Nephron progenitor cell (in vitro differentiated cells): ENCODE results near the gene RGS11.

Experiments
- DNase-seq: peaks from one replicate; pipeline ENCODE4 v3.0.0; 2021
- H3K27ac Mint-ChIP-seq: 2 replicates; pipeline ENCODE4 v1.8.0; 2021; ENCODE audit warnings: mild to moderate bottlenecking, moderate library complexity, mixed read lengths
- H3K27me3 Mint-ChIP-seq: 2 replicates; pipeline ENCODE4 v1.8.0; 2021; ENCODE audit warnings: mild to moderate bottlenecking, low read depth, mixed read lengths; ENCODE audit not compliant: poor library complexity
- H3K36me3 Mint-ChIP-seq: 2 replicates; pipeline ENCODE4 v1.8.0; 2021; ENCODE audit warnings: low read depth, mixed read lengths
- H3K4me1 Mint-ChIP-seq: 2 replicates; pipeline ENCODE4 v1.8.0; 2021; ENCODE audit warnings: mixed read lengths
- H3K4me3 Mint-ChIP-seq: 2 replicates; pipeline ENCODE4 v1.8.0; 2021; ENCODE audit warnings: mild to moderate bottlenecking, moderate library complexity, mixed read lengths
- H3K9me3 Mint-ChIP-seq: 2 replicates; pipeline ENCODE4 v1.8.0; 2021; ENCODE audit warnings: mild to moderate bottlenecking, moderate library complexity, mixed read lengths
- CTCF ChIP-seq: fragments of 200-600 bp; sonication (generic); IDR thresholded peaks from 2 replicates; pipeline ENCODE4 v1.5.0; 2021; ENCODE audit warnings: antibody characterized with exemption

RGS11 gene

GRCh38 chr16:229731-230281 lies 45.9 kb downstream of the RGS11 start:
- Mint-ChIP-seq H3K4me1 (peaks cover 42% of the 10 kb centered on the region), H3K4me3 (peak overlapping the region; percentile 96), H3K27ac (peak overlapping the region; percentile 43), H3K27me3 (no peaks in the 10 kb centered on the region), H3K36me3 (peaks cover 31% of the 10 kb centered on the region), H3K9me3 (no peaks in the 10 kb centered on the region)
- no peak for DNase-seq
- TF ChIP-seq CTCF: no peak

GRCh38 chr16:228852-229730 lies 46.7 kb downstream of the RGS11 start, which contains the start of gene LUC7L:
TSS of gene LUC7L (minus strand) at chr16:229449. CDS start at chr16:229339, 110 bp downstream.
- TF ChIP-seq CTCF: no peak
- peaks cover 38% of the 10 kb centered on the region for H3K4me1 Mint-ChIP-seq
- DNase-seq: peak; percentile 90

GRCh38 chr16:228151-228851 lies 47.4 kb downstream of the RGS11 start:
- peaks cover 37% of the 10 kb centered on the region for H3K36me3 Mint-ChIP-seq
- H3K4me1 Mint-ChIP-seq: peaks cover 37% of the 10 kb centered on the region
- no peaks in the 10 kb centered on the region for H3K27me3 Mint-ChIP-seq
- no peak for TF ChIP-seq CTCF
- DNase-seq: no peak
- no peaks in the 10 kb centered on the region for H3K9me3 Mint-ChIP-seq
- peak overlapping the region; percentile 96 for H3K4me3 Mint-ChIP-seq
- peak overlapping the region; percentile 77 for H3K27ac Mint-ChIP-seq

More at GRCh38 chr16:228852-229730, 46.7 kb downstream of the RGS11 start, which contains the start of gene LUC7L:
- peak within 1 kb of the TSS; percentile 95 for H3K27ac Mint-ChIP-seq
- H3K4me3 Mint-ChIP-seq: peak within 1 kb of the TSS; percentile 96
- no peaks in the 10 kb centered on the region for H3K27me3 Mint-ChIP-seq
- no peaks in the 10 kb centered on the region for H3K9me3 Mint-ChIP-seq
- H3K36me3 Mint-ChIP-seq: peaks cover 33% of the 10 kb centered on the region

GRCh38 chr16:220021-220420 lies 55.7 kb downstream of the RGS11 start:
- H3K36me3 Mint-ChIP-seq: peaks cover 78% of the 10 kb centered on the region
- H3K27me3 Mint-ChIP-seq: no peaks in the 10 kb centered on the region
- no peak for DNase-seq
- H3K27ac Mint-ChIP-seq: no peak overlapping the region
- H3K4me3 Mint-ChIP-seq: no peak overlapping the region
- no peaks in the 10 kb centered on the region for H3K4me1 Mint-ChIP-seq
- no peaks in the 10 kb centered on the region for H3K9me3 Mint-ChIP-seq
- no peak for TF ChIP-seq CTCF
